Measurements from ENCODE around the gene HCAR1.
"Not testable (repeated sequence)": the region's sequence is repeated elsewhere in the genome, so short reads cannot be mapped to it uniquely, and the experiment has no call there.

Gene HCAR1

GRCh38 chr12:122721057-122721545 lies 9.5 kb downstream of the HCAR1 start:
- no peak for DNase-seq (ENCODE audit: low read depth)

GRCh38 chr12:122716658-122717057 lies 14.0 kb downstream of the HCAR1 start, which contains the start of gene HCAR3:
HCAR3 (minus strand) TSS chr12:122716811; CDS start chr12:122716737, 74 bp downstream.
- DNase-seq (ENCODE audit: low read depth): not testable (repeated sequence)

GRCh38 chr12:122715211-122715610 lies 15.4 kb downstream of the HCAR1 start:
- DNase-seq (ENCODE audit: low read depth): not testable (repeated sequence)

GRCh38 chr12:122713491-122714188 lies 17.0 kb downstream of the HCAR1 start:
- DNase-seq (ENCODE audit: low read depth): not testable (repeated sequence)

- DNase-seq (ENCODE audit: low read depth): not testable (repeated sequence)
These were observed 19.4 kb downstream of the HCAR1 start for GRCh38 chr12:122711266-122711665.

GRCh38 chr12:122710341-122710740 lies 20.3 kb downstream of the HCAR1 start:
- DNase-seq (ENCODE audit: low read depth): not testable (repeated sequence)

GRCh38 chr12:122709287-122709686 lies 21.4 kb downstream of the HCAR1 start:
- DNase-seq (ENCODE audit: low read depth): not testable (repeated sequence)

- not testable (repeated sequence) for DNase-seq (ENCODE audit: low read depth)
These were observed 26.8 kb downstream of the HCAR1 start for GRCh38 chr12:122703841-122704240.

GRCh38 chr12:122702890-122703611 lies 27.6 kb downstream of the HCAR1 start, which contains the start of gene HCAR2:
HCAR2 (minus strand) TSS chr12:122703357; CDS start chr12:122703283, 74 bp downstream.
- not testable (repeated sequence) for DNase-seq (ENCODE audit: low read depth)

- DNase-seq (ENCODE audit: low read depth): not testable (repeated sequence)
These were observed 29.2 kb downstream of the HCAR1 start for GRCh38 chr12:122701481-122701880.

- DNase-seq (ENCODE audit: low read depth): not testable (repeated sequence)
These were observed 30.5 kb downstream of the HCAR1 start for GRCh38 chr12:122700038-122700710.

- not testable (repeated sequence) for DNase-seq (ENCODE audit: low read depth)
These were observed 33.7 kb downstream of the HCAR1 start for GRCh38 chr12:122696922-122697321.

- no peak for DNase-seq (ENCODE audit: low read depth)
These were observed 39.1 kb downstream of the HCAR1 start for GRCh38 chr12:122691566-122691965.

- DNase-seq (ENCODE audit: low read depth): no peak
These were observed 42.4 kb downstream of the HCAR1 start for GRCh38 chr12:122688291-122688690.

GRCh38 chr12:122687086-122687485 lies 43.6 kb downstream of the HCAR1 start:
- DNase-seq (ENCODE audit: low read depth): no peak

- no peak for DNase-seq (ENCODE audit: low read depth)
These were observed 44.1 kb downstream of the HCAR1 start for GRCh38 chr12:122686538-122686937.

GRCh38 chr12:122684297-122684813 lies 46.3 kb downstream of the HCAR1 start:
- no peak for DNase-seq (ENCODE audit: low read depth)

- no peak for DNase-seq (ENCODE audit: low read depth)
These were observed 48.8 kb downstream of the HCAR1 start for GRCh38 chr12:122681814-122682213.

GRCh38 chr12:122680989-122681388 lies 49.7 kb downstream of the HCAR1 start:
- DNase-seq (ENCODE audit: low read depth): not testable (repeated sequence)

- DNase-seq (ENCODE audit: low read depth): not testable (repeated sequence)
These were observed 53.9 kb downstream of the HCAR1 start for GRCh38 chr12:122676781-122677180.
